K562 (cell line): Measurements from ENCODE around the gene SUOX. TPM values are rescaled to one million over a fixed set of nuclear protein-coding genes. Genes with fewer than 3 reads are reported as not detected.
A peak's percentile ranks its signal among the peaks of the same experiment; 100 is the strongest.

Source experiments
- BACH1 ChIP-seq: fragments of 200-800 bp; sonication (Bioruptor generic); IDR thresholded peaks from 2 replicates; pipeline ENCODE4 v1.6.1; 2016; ENCODE audit warnings: missing genetic modification characterization, missing compliant biosample characterization
- ESRRA ChIP-seq: fragments of 450-650 bp; IDR thresholded peaks from 2 replicates; pipeline ENCODE4 v1.6.1; 2014; ENCODE audit warnings: low read depth, mild to moderate bottlenecking, moderate library complexity, borderline replicate concordance
- ETS2 ChIP-seq: IDR thresholded peaks from 2 replicates; pipeline ENCODE4 v1.6.1; 2016; ENCODE audit warnings: borderline replicate concordance, missing genetic modification characterization, mild to moderate bottlenecking, moderate library complexity, missing compliant biosample characterization; ENCODE audit not compliant: poor library complexity, severe bottlenecking
- L3MBTL2 ChIP-seq: fragments of 450-650 bp; IDR thresholded peaks from 2 replicates; pipeline ENCODE4 v1.6.1; 2016; ENCODE audit warnings: mild to moderate bottlenecking, moderate library complexity
- LEF1 ChIP-seq: fragments of 450-650 bp; IDR thresholded peaks from 2 replicates; pipeline ENCODE4 v1.6.1; 2016; ENCODE audit warnings: mild to moderate bottlenecking
- MAZ ChIP-seq, 2 experiments: fragments of 450-650 bp in 1 of 2; sonication (generic) in 1 of 2; formaldehyde crosslinking; IDR thresholded peaks in 1 of 2; conservative IDR thresholded peaks in 1 of 2; 2 replicates each; pipeline versions ENCODE4 v1.4.0 to v1.5.0; 2020; ENCODE audit warnings: mild to moderate bottlenecking in 1 of 2, missing genetic modification reagents in 1 of 2
- MCM5 ChIP-seq: fragments of 450-650 bp; IDR thresholded peaks from 2 replicates; pipeline ENCODE4 v1.6.1; 2016; ENCODE audit warnings: low read depth
- MTA2 ChIP-seq: fragments of 450-650 bp; IDR thresholded peaks from 2 replicates; pipeline ENCODE4 v1.6.1; 2016; ENCODE audit warnings: low read depth
- MYC ChIP-seq, 2 experiments: fragments of 250-450 bp in 1 of 2; sonication (Bioruptor Pico) in 1 of 2; IDR thresholded peaks; 2 replicates each; pipeline versions ENCODE4 v1.5.1 to v1.6.1; 2012 to 2021; ENCODE audit warnings: low read depth in 2 of 2, borderline replicate concordance in 1 of 2, improper control_type of control experiment in 1 of 2, low read length in 1 of 2, mild to moderate bottlenecking in 1 of 2, moderate library complexity in 1 of 2
- NCOA6 ChIP-seq: fragments of 450-650 bp; IDR thresholded peaks from 2 replicates; pipeline ENCODE4 v1.6.1; 2017; ENCODE audit warnings: mild to moderate bottlenecking
- PBX2 ChIP-seq, 2 experiments: IDR thresholded peaks in 1 of 2; conservative IDR thresholded peaks in 1 of 2; 2 replicates each; pipeline ENCODE4 v1.6.1; 2016; ENCODE audit warnings: low read depth in 2 of 2, mild to moderate bottlenecking in 1 of 2, missing compliant biosample characterization in 1 of 2, missing genetic modification characterization in 1 of 2, moderate library complexity in 1 of 2
- PRMT5 ChIP-seq: sonication (generic); formaldehyde crosslinking; IDR thresholded peaks from 2 replicates; pipeline ENCODE4 v1.5.0; 2020; ENCODE audit warnings: missing genetic modification reagents
- RNF219 ChIP-seq: fragments of 250-450 bp; sonication (Bioruptor Pico); IDR thresholded peaks from 2 replicates; pipeline ENCODE4 v1.5.0; 2022; ENCODE audit warnings: mild to moderate bottlenecking
- SETDB1 ChIP-seq: IDR thresholded peaks from one replicate; pipeline ENCODE4 v1.6.1; 2012; ENCODE audit warnings: low read length, control low read depth, inconsistent platforms
- TBP ChIP-seq: optimal IDR thresholded peaks from 2 replicates; pipeline ENCODE3; 2011; ENCODE audit warnings: low read depth, low read length, improper control_type of control experiment
- ZBTB7A ChIP-seq: IDR thresholded peaks from 2 replicates; pipeline ENCODE4 v1.6.1; 2011; ENCODE audit warnings: low read depth, mild to moderate bottlenecking, low read length, moderate library complexity, borderline replicate concordance; ENCODE audit not compliant: control insufficient read depth
- ZNF277 ChIP-seq: fragments of 250-450 bp; sonication (Bioruptor Pico); IDR thresholded peaks from 2 replicates; pipeline ENCODE4 v1.8.0; 2022; ENCODE audit warnings: inconsistent platforms, mild to moderate bottlenecking, moderate library complexity, borderline replicate concordance
- ZNF398 ChIP-seq: fragments of 250-450 bp; sonication (Bioruptor Pico); IDR thresholded peaks from 2 replicates; pipeline ENCODE4 v1.8.0; 2021; ENCODE audit warnings: moderate library complexity, mild to moderate bottlenecking, inconsistent platforms
- polyA plus RNA-seq, 8 experiments: library from polyadenylated mRNA; depleted of rRNA in 4 of 8; stranded (reverse) in 5 of 8; unstranded in 3 of 8; fragments of >200 nt; fragmentation: Nextera tagmentation in 2 of 8; fragmentation: Illumina TruSeq in 1 of 8; extraction: Ambion mirVana in 2 of 8; extraction: Trizol in 1 of 8; gene quantifications; 2 replicates each; pipeline versions ENCODE4 v1.2.1 to v1.2.3, GENCODE V29; 2011 to 2014; ENCODE audit warnings: inconsistent platforms in 1 of 8, missing spikeins in 1 of 8
- total RNA-seq, 7 experiments: library from RNA; depleted of rRNA in 6 of 7; stranded (reverse); fragments of >200 nt in 6 of 7; fragmentation: Illumina TruSeq in 2 of 7; extraction: Trizol in 2 of 7; gene quantifications; 2 replicates each; pipeline versions ENCODE4 v1.2.1 to v1.2.3, GENCODE V29; 2011 to 2021; ENCODE audit warnings: low replicate concordance in 1 of 7

Gene SUOX
- total and polyA plus RNA-seq, 9 of the 15 experiments (the other 6 are each of a cell fraction or from before 2014, with no cell fraction given) = 9.2 to 39.7 (median 25.4) TPM

GRCh38 chr12:56020423-56021184, 23.5 kb downstream of the SUOX start, which contains the start of gene IKZF4 (continued):
- TF ChIP-seq RNF219 (no peak), BACH1 (tag) (0 out of 2 replicates have a peak, but pooled peaks have one; percentile 59), ESRRA (peak; percentile 82), NCOA6 (0 out of 2 replicates have a peak, but pooled peaks have one; percentile 18), ZNF277 (CRISPR knock-in tag) (no peak), TBP (peak; percentile 71), MAZ (CRISPR knock-in tag; conservative IDR thresholded peaks at IDR 0.05 in 1 of 2, IDR thresholded peaks at IDR 0.05 in 1 of 2) (peak; percentile 81 to 89; a peak in 3 of 4 replicates), ETS2 (no peak), SETDB1 (no peak), MYC (IDR thresholded peaks at IDR 0.05; ENCODE audit: low read depth, low read length) (peak; percentile 38; the same call in 1 of the 2 replicates), MYC (CRISPR knock-in tag; IDR thresholded peaks at IDR 0.05; ENCODE audit: borderline replicate concordance, low read depth) (no peak), L3MBTL2 (peak; percentile 35; the same call in 1 of the 2 replicates), MTA2 (peak; percentile 2; the same call in 1 of the 2 replicates), MCM5 (no peak), ZBTB7A (peak; percentile 72; the same call in 1 of the 2 replicates), LEF1 (peak; percentile 74), PBX2 (CRISPR knock-in tag; IDR thresholded peaks at IDR 0.05; ENCODE audit: low read depth) (no peak), PBX2 (tag; conservative IDR thresholded peaks at IDR 0.05; ENCODE audit: low read depth) (peak; percentile 81), ZNF398 (CRISPR knock-in tag) (no peak), PRMT5 (no peak)
